Fibroblast of lung (primary cell): ENCODE measurements around the gene UGT3A2. TPM values are rescaled to one million over a fixed set of nuclear protein-coding genes. Genes with fewer than 3 reads are reported as not detected.

Experiments used
- DNase-seq, 2 donors: peaks; one replicate each; pipeline versions ENCODE4 v3.0.0 to v3.0.0-alpha.2; 2010; ENCODE audit warnings: low read depth in 2 of 2
- H2AFZ ChIP-seq: 2 replicates; pipeline ENCODE4 v1.5.1; 2012; ENCODE audit warnings: low read length, control low read depth, inconsistent platforms
- H3K27ac ChIP-seq: 2 replicates; pipeline ENCODE4 v1.5.1; 2011; ENCODE audit warnings: low read length, control low read depth; ENCODE audit not compliant: insufficient read depth
- H3K27me3 ChIP-seq: 2 replicates; pipeline ENCODE4 v1.5.1; 2011; ENCODE audit warnings: mild to moderate bottlenecking, low read length; ENCODE audit not compliant: control insufficient read depth, insufficient read depth
- H3K36me3 ChIP-seq: 2 replicates; pipeline ENCODE4 v1.5.1; 2011; ENCODE audit warnings: low read length; ENCODE audit not compliant: control insufficient read depth, insufficient read depth
- H3K4me1 ChIP-seq: 2 replicates; pipeline ENCODE4 v1.5.1; 2011; ENCODE audit warnings: low read length; ENCODE audit not compliant: control insufficient read depth, insufficient read depth; ENCODE audit errors: extremely low read depth
- H3K4me2 ChIP-seq: 2 replicates; pipeline ENCODE4 v1.5.1; 2011; ENCODE audit warnings: low read length, control low read depth; ENCODE audit not compliant: insufficient read depth; ENCODE audit errors: extremely low read depth
- H3K4me3 ChIP-seq, 4 experiments: fragments of 200-600 bp in 1 of 4; sonication (generic) in 1 of 4; replicated peaks in 1 of 4; 2 replicates each; pipeline ENCODE4 v1.5.1; 2011 to 2016; ENCODE audit warnings: low read length in 4 of 4, low read depth in 3 of 4, mild to moderate bottlenecking in 3 of 4, control low read depth in 2 of 4, inconsistent platforms in 1 of 4, mixed read lengths in 1 of 4; ENCODE audit not compliant: insufficient read depth in 1 of 4; ENCODE audit errors: control extremely low read depth in 1 of 4
- H3K79me2 ChIP-seq: 2 replicates; pipeline ENCODE4 v1.5.1; 2012; ENCODE audit warnings: mild to moderate bottlenecking, low read length, inconsistent platforms; ENCODE audit not compliant: control insufficient read depth, insufficient read depth
- H3K9ac ChIP-seq: 2 replicates; pipeline ENCODE4 v1.5.1; 2011; ENCODE audit warnings: mild to moderate bottlenecking, low read length, control low read depth; ENCODE audit not compliant: insufficient read depth
- H3K9me3 ChIP-seq: 2 replicates; pipeline ENCODE4 v1.5.1; 2012; ENCODE audit warnings: low read depth, low read length; ENCODE audit not compliant: control insufficient read depth, insufficient read depth
- H4K20me1 ChIP-seq: 2 replicates; pipeline ENCODE4 v1.5.1; 2011; ENCODE audit warnings: low read length; ENCODE audit not compliant: control insufficient read depth, insufficient read depth; ENCODE audit errors: extremely low read depth
- CTCF ChIP-seq, 2 donors: IDR thresholded peaks in 1 of 2; conservative IDR thresholded peaks in 1 of 2; 1 replicate in 1 of 2; 2 replicates in 1 of 2; pipeline ENCODE4 v1.5.1; 2011 to 2012; ENCODE audit warnings: low read length in 2 of 2, control low read depth in 1 of 2, inconsistent platforms in 1 of 2, low read depth in 1 of 2, mild to moderate bottlenecking in 1 of 2
- EZH2 ChIP-seq: IDR thresholded peaks from 2 replicates; pipeline ENCODE4 v1.5.1; 2012; ENCODE audit warnings: low read length, control low read depth, mild to moderate bottlenecking; ENCODE audit errors: missing control alignments
- polyA minus RNA-seq: library from RNA; depleted of rRNA, polyadenylated mRNA; stranded (reverse); fragments of >200 nt; gene quantifications from 2 replicates; pipeline ENCODE4 v1.2.3, GENCODE V29; 2011; ENCODE audit warnings: low replicate concordance
- polyA plus RNA-seq, 2 donors: library from polyadenylated mRNA; depleted of rRNA in 1 of 2; stranded (reverse) in 1 of 2; unstranded in 1 of 2; fragments of >200 nt; gene quantifications; 2 replicates each; pipeline ENCODE4 v1.2.1, GENCODE V29; 2011 to 2012; ENCODE audit warnings: missing spikeins in 1 of 2
- total RNA-seq: library from RNA; depleted of rRNA; stranded (reverse); fragments of >200 nt; gene quantifications from 2 replicates; pipeline ENCODE4 v1.2.1, GENCODE V29; 2014

Gene UGT3A2
- total RNA-seq (not detected in 2 replicates), polyA plus RNA-seq (not detected in 2 replicates), polyA minus RNA-seq (not detected in 2 replicates)
- not detected in 2 replicates for polyA plus RNA-seq (2012)

- Histone ChIP-seq H3K9me3 (no peaks in the 10 kb centered on the region), H3K79me2 (no peaks in the 10 kb centered on the region), H3K9ac (no peak within 1 kb of the TSS), H3K4me1 (no peaks in the 10 kb centered on the region), H4K20me1 (no peaks in the 10 kb centered on the region), H2AFZ (no peak within 1 kb of the TSS), H3K4me2 (no peak within 1 kb of the TSS), H3K4me3 (no peak within 1 kb of the TSS), H3K27me3 (peaks cover 9% of the 10 kb centered on the region), H3K27ac (no peak within 1 kb of the TSS), H3K36me3 (no peaks in the 10 kb centered on the region)
- TF ChIP-seq EZH2: no peak
- no peak for TF ChIP-seq CTCF (conservative IDR thresholded peaks at IDR 0.05 in 1 of 2, IDR thresholded peaks at IDR 0.05 in 1 of 2; ENCODE audit: low read depth in 1 of 2, low read length in 2 of 2)
- no peak for DNase-seq
These were observed at the start of gene UGT3A2 for GRCh38 chr5:36066540-36067210. TSS of gene UGT3A2 (minus strand) at chr5:36066882. CDS start at chr5:36066789, 93 bp downstream.

GRCh38 chr5:36111238-36111637, 44.6 kb upstream of the UGT3A2 start:
- Histone ChIP-seq H3K9ac (no peak overlapping the region), H3K9me3 (no peaks in the 10 kb centered on the region), H3K4me2 (no peak overlapping the region), H3K27ac (no peak overlapping the region), H2AFZ (no peak overlapping the region), H3K4me3 (no peak overlapping the region), H3K79me2 (no peaks in the 10 kb centered on the region), H3K4me1 (no peaks in the 10 kb centered on the region), H4K20me1 (no peaks in the 10 kb centered on the region), H3K36me3 (peaks cover 2% of the 10 kb centered on the region), H3K27me3 (no peaks in the 10 kb centered on the region)
- DNase-seq: no peak
- no peak for TF ChIP-seq EZH2
- TF ChIP-seq CTCF (conservative IDR thresholded peaks at IDR 0.05 in 1 of 2, IDR thresholded peaks at IDR 0.05 in 1 of 2; ENCODE audit: low read depth in 1 of 2, low read length in 2 of 2): no peak

GRCh38 chr5:36108758-36109460, 42.2 kb upstream of the UGT3A2 start:
- Histone ChIP-seq H4K20me1 (no peaks in the 10 kb centered on the region), H3K9ac (no peak overlapping the region), H3K4me2 (no peak overlapping the region), H3K79me2 (no peaks in the 10 kb centered on the region), H2AFZ (no peak overlapping the region), H3K4me3 (no peak overlapping the region), H3K9me3 (no peaks in the 10 kb centered on the region), H3K27ac (no peak overlapping the region), H3K4me1 (no peaks in the 10 kb centered on the region), H3K36me3 (peaks cover 2% of the 10 kb centered on the region), H3K27me3 (no peaks in the 10 kb centered on the region)
- TF ChIP-seq CTCF (conservative IDR thresholded peaks at IDR 0.05 in 1 of 2, IDR thresholded peaks at IDR 0.05 in 1 of 2; ENCODE audit: low read depth in 1 of 2, low read length in 2 of 2) (no peak), EZH2 (no peak)
- peak in 1 of 2 donors; percentile 4 for DNase-seq
